Adrenal gland (tissue), 5 donors: ENCODE measurements around the gene PLEKHG4B.

Experiments used
- POLR2A ChIP-seq, 2 donors: fragments of 450-650 bp; IDR thresholded peaks; one replicate each; pipeline ENCODE4 v1.6.1; 2017; ENCODE audit warnings: antibody characterized with exemption in 2 of 2, mild to moderate bottlenecking in 2 of 2, moderate library complexity in 1 of 2
- TF ChIP-seq, protein P1 (sequence below), 6 experiments: fragments of 450-650 bp in 4 of 6; fragments of 200-600 bp in 2 of 6; sonication (generic) in 1 of 6; IDR thresholded peaks; 1 replicate in 5 of 6; 2 replicates in 1 of 6; pipeline versions ENCODE4 v1.5.1 to v1.8.0; 2016 to 2021; ENCODE audit warnings: antibody characterized with exemption in 6 of 6, mild to moderate bottlenecking in 2 of 6, moderate library complexity in 1 of 6
- donor health status: DM: no; HTN: no; CAD: no.

DNA sequence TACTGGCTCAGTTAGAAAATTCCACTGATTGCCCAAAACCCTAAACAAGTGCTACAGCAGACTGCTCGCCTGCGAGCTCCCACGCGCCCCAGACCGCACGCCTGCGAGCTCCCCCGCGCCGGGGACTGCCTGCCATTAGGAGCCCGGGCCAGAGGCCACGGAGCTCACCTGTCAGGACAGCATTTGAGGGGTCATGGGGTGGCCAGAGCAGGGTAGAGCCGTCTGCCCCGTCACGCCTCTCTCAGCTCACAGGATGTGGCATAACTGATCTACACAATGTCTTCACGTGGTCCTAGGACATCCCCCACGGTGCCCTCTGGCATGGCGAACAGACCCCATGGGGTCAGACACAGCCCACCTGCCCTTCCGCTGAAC, 70.2 kb downstream of the PLEKHG4B start:
- TF ChIP-seq, protein P1, sequence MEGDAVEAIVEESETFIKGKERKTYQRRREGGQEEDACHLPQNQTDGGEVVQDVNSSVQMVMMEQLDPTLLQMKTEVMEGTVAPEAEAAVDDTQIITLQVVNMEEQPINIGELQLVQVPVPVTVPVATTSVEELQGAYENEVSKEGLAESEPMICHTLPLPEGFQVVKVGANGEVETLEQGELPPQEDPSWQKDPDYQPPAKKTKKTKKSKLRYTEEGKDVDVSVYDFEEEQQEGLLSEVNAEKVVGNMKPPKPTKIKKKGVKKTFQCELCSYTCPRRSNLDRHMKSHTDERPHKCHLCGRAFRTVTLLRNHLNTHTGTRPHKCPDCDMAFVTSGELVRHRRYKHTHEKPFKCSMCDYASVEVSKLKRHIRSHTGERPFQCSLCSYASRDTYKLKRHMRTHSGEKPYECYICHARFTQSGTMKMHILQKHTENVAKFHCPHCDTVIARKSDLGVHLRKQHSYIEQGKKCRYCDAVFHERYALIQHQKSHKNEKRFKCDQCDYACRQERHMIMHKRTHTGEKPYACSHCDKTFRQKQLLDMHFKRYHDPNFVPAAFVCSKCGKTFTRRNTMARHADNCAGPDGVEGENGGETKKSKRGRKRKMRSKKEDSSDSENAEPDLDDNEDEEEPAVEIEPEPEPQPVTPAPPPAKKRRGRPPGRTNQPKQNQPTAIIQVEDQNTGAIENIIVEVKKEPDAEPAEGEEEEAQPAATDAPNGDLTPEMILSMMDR (IDR thresholded peaks at IDR 0.05), result no peak
- TF ChIP-seq POLR2A (IDR thresholded peaks at IDR 0.05), result no peak
